Measurements from ENCODE around the gene EEF1AKMT3. TPM values are rescaled to one million over a fixed set of nuclear protein-coding genes. Genes with fewer than 3 reads are reported as not detected.

Gene EEF1AKMT3
- total and polyA plus RNA-seq, 9 of the 15 experiments (the other 6 are each of a cell fraction or from before 2014, with no cell fraction given): 4.1 to 17.2 (median 7.9) TPM

GRCh38 chr12:57724003-57724935 is 48.1 kb upstream of the EEF1AKMT3 start:
- H3K9me3 ChIP-seq (replicated peaks; ENCODE audit: control insufficient read depth, insufficient read depth, low read depth, low read length): no peaks in the 10 kb centered on the region; the same call in 1 of the 2 replicates
- in situ Hi-C loops (cut with MboI): no loop called here
- TF ChIP-seq SMAD3 (CRISPR knock-in tag; conservative IDR thresholded peaks at IDR 0.05) (no peak), ZBED1 (IDR thresholded peaks at IDR 0.05) (no peak), ZNF436 (CRISPR knock-in tag; IDR thresholded peaks at IDR 0.05) (no peak), STAT5A (IDR thresholded peaks at IDR 0.05; ENCODE audit: borderline replicate concordance, low read length) (no peak), MTA3 (IDR thresholded peaks at IDR 0.05; ENCODE audit: borderline replicate concordance) (no peak), ZNF232 (CRISPR knock-in tag; IDR thresholded peaks at IDR 0.05) (no peak), KAT8 (IDR thresholded peaks at IDR 0.05; ENCODE audit: low read depth) (no peak), ARID4B (CRISPR knock-in tag; IDR thresholded peaks at IDR 0.05) (no peak), PHF21A (IDR thresholded peaks at IDR 0.05; ENCODE audit: borderline replicate concordance, low read depth) (no peak), IRF2 (CRISPR knock-in tag; IDR thresholded peaks at IDR 0.05) (no peak), NR2C1 (IDR thresholded peaks at IDR 0.05) (no peak), NR2C1 (tag; IDR thresholded peaks at IDR 0.05) (no peak), HINFP (tag; conservative IDR thresholded peaks at IDR 0.05; ENCODE audit: low read depth) (no peak), ZNF644 (tag; IDR thresholded peaks at IDR 0.05; ENCODE audit: low read depth) (no peak)
- TF ChIP-seq, protein P1, sequence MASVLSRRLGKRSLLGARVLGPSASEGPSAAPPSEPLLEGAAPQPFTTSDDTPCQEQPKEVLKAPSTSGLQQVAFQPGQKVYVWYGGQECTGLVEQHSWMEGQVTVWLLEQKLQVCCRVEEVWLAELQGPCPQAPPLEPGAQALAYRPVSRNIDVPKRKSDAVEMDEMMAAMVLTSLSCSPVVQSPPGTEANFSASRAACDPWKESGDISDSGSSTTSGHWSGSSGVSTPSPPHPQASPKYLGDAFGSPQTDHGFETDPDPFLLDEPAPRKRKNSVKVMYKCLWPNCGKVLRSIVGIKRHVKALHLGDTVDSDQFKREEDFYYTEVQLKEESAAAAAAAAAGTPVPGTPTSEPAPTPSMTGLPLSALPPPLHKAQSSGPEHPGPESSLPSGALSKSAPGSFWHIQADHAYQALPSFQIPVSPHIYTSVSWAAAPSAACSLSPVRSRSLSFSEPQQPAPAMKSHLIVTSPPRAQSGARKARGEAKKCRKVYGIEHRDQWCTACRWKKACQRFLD (CRISPR knock-in tag; IDR thresholded peaks at IDR 0.05): no peak

More at GRCh38 chr12:57724003-57724935, 48.1 kb upstream of the EEF1AKMT3 start:
- no peak for FAIRE-seq
- Histone ChIP-seq H3K79me2 (ENCODE audit: control insufficient read depth, insufficient read depth, low read length) (no peaks in the 10 kb centered on the region), H3K9me1 (ENCODE audit: control insufficient read depth, insufficient read depth, low read length) (no peaks in the 10 kb centered on the region), H3K27ac (ENCODE audit: extremely low read depth, low read depth, low read length) (no peak overlapping the region), H3K4me2 (ENCODE audit: insufficient read depth, low read length) (no peak overlapping the region), H3K27me3 (ENCODE audit: control insufficient read depth in 2 of 2, insufficient read depth in 2 of 2, low read length in 2 of 2) (peaks cover 2 to 4% of the 10 kb centered on the region in 2 experiments; a peak in 4 of 5 replicates), H3K4me3 (no peak overlapping the region), H3K9ac (ENCODE audit: insufficient read depth in 1 of 2, low read depth in 2 of 2, low read length in 2 of 2) (no peak overlapping the region; a peak in 1 of 4 replicates), H2AFZ (ENCODE audit: low read depth, low read length) (no peak overlapping the region), H3K4me1 (replicated peaks in 1 of 2; ENCODE audit: control insufficient read depth in 2 of 2, insufficient read depth in 2 of 2, low read length in 2 of 2) (peaks cover 0 to 20% of the 10 kb centered on the region in 2 experiments; a peak in 2 of 5 replicates), H3K36me3 (ENCODE audit: control insufficient read depth, insufficient read depth, low read length) (peaks cover 18% of the 10 kb centered on the region; the same call in 2 of the 3 replicates), H4K20me1 (replicated peaks; ENCODE audit: control insufficient read depth, insufficient read depth, low read length) (no peaks in the 10 kb centered on the region; the same call in 1 of the 2 replicates)
- no peak for DNase-seq (ENCODE audit: extremely low read depth in 1 of 4, low spot score in 3 of 4)
- no peak for ATAC-seq
- 23% methylated on average over 12 of the region's 12 CpGs for WGBS (ENCODE audit: insufficient coverage, low coverage, missing lambda C conversion rate)
- intact Hi-C loops (cut with micrococcal nuclease): no loop called here
- ChIA-PET POLR2A (interaction anchor here (0.7 to 1.9 kb wide), 5 partner anchors 11 to 158 kb away, joined by 3 to 5 read pairs (median 3); partner anchors contain the start of gene OS9), CTCF (ENCODE audit: low intra/inter-chr PET ratio) (no interaction called here)
- no TSS peak for BruUV-seq (replicated peaks)

All from K562 (cell line).